Stimulated activated CD8-positive, alpha-beta memory T cell treated with anti-CD3 and anti-CD28 coated beads, Interleukin-15, amount 100 ng/mL, for 24 hours (primary cell): ENCODE results near the gene KLHL7.
"Not testable (repeated sequence)": the region's sequence is repeated elsewhere in the genome, so short reads cannot be mapped to it uniquely, and the experiment has no call there.

Experiments used
- DNase-seq: peaks from one replicate; pipeline ENCODE4 v3.0.0-alpha.2; 2020; ENCODE audit warnings: low read depth

The KLHL7 gene

GRCh38 chr7:23214423-23214822, 108.8 kb downstream of the KLHL7 start:
- no peak for DNase-seq

- no peak for DNase-seq
Observed at GRCh38 chr7:23214938-23215337, 109.4 kb downstream of the KLHL7 start.

GRCh38 chr7:23216021-23216420, 110.4 kb downstream of the KLHL7 start:
- no peak for DNase-seq

DNA sequence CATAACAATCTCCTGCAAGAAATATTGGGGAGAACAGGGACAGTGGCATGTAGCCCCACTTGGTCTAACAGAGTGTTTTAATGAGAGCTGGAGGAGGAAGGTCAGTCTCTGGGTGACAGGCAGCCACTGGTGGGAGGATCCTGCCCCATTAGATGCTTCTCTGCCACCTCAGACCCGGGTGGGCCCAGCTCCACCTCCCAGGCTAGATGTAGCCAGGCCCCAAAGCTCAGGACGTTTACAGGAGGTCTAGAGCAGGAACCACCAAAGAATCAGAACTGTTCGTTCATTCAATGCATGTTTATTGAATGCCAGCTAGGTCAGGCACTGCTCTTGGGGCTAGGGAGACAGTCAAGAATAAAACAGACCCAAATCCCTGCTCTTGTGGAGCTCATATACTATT, 112.6 kb downstream of the KLHL7 start:
- DNase-seq = no peak

GRCh38 chr7:23220690-23221305, 115.2 kb downstream of the KLHL7 start:
- no peak for DNase-seq

- no peak for DNase-seq
Observed at GRCh38 chr7:23222439-23223030, 117.0 kb downstream of the KLHL7 start.

DNA sequence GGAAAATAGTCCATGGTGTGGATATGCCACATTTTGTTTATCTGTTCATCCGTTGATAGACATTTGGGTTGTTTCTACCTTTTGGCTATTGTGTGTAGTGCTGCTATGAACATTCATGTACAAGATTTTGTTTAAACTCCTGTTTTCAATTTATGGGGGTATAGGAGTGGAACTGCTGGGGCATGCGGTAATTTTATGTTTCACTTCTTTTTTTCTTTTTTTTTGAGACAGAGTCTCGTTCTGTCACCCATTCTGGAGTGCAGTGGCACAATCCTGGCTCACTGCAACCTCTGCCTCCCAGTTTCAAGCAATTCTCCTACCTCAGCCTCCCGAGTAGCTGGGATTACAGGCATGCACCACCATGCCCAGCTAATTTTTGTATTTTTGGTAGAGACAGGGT, 118.8 kb downstream of the KLHL7 start:
- not testable (repeated sequence) for DNase-seq

- DNase-seq = no peak
Observed at GRCh38 chr7:23226844-23227450, 121.4 kb downstream of the KLHL7 start.
